NCI-H1092 (cell line): Measurements from ENCODE around the gene PIK3R5.

Experiments used
- DNase-seq: peaks from one replicate; lab custom pipeline; 2025; lab: John Stamatoyannopoulos, UW

The PIK3R5 gene

GRCh38 chr17:8922451-8922850, 43.1 kb downstream of the PIK3R5 start:
- DNase-seq = no peak

GRCh38 chr17:8921147-8921546, 44.4 kb downstream of the PIK3R5 start:
- no peak for DNase-seq

- no peak for DNase-seq
Measured at GRCh38 chr17:8918807-8919465, 46.6 kb downstream of the PIK3R5 start.

GRCh38 chr17:8916466-8916865, 49.0 kb downstream of the PIK3R5 start:
- no peak for DNase-seq

GRCh38 chr17:8914554-8914953, 51.0 kb downstream of the PIK3R5 start:
- DNase-seq = no peak

GRCh38 chr17:8913879-8914278, 51.6 kb downstream of the PIK3R5 start:
- no peak for DNase-seq

- no peak for DNase-seq
Measured at GRCh38 chr17:8913091-8913490, 52.4 kb downstream of the PIK3R5 start.

GRCh38 chr17:8912084-8912981, 53.2 kb downstream of the PIK3R5 start:
- DNase-seq = no peak

GRCh38 chr17:8910969-8911604, 54.4 kb downstream of the PIK3R5 start:
- no peak for DNase-seq

- no peak for DNase-seq
Measured at GRCh38 chr17:8909586-8910270, 55.8 kb downstream of the PIK3R5 start.

- no peak for DNase-seq
Measured at GRCh38 chr17:8905331-8905730, 60.2 kb downstream of the PIK3R5 start.

- DNase-seq = no peak
Measured at GRCh38 chr17:8904686-8905085, 60.8 kb downstream of the PIK3R5 start.

GRCh38 chr17:8904201-8904600, 61.3 kb downstream of the PIK3R5 start:
- no peak for DNase-seq

GRCh38 chr17:8900626-8901585, 64.6 kb downstream of the PIK3R5 start:
- no peak for DNase-seq

GRCh38 chr17:8900207-8900606, 65.3 kb downstream of the PIK3R5 start:
- no peak for DNase-seq

- DNase-seq = no peak
Measured at GRCh38 chr17:8898636-8899035, 66.9 kb downstream of the PIK3R5 start.

- DNase-seq = no peak
Measured at GRCh38 chr17:8898126-8898525, 67.4 kb downstream of the PIK3R5 start.

GRCh38 chr17:8896641-8897635, 68.6 kb downstream of the PIK3R5 start:
- DNase-seq = no peak

GRCh38 chr17:8896087-8896486, 69.4 kb downstream of the PIK3R5 start:
- no peak for DNase-seq
